ENCODE measurements around the gene KRTAP10-4.

The KRTAP10-4 gene

GRCh38 chr21:44617071-44617501 lies 43.6 kb downstream of the KRTAP10-4 start:
- no peak for DNase-seq (ENCODE audit: low spot score)

- DNase-seq (ENCODE audit: low spot score) = no peak
Measured at GRCh38 chr21:44618504-44618903, 45.0 kb downstream of the KRTAP10-4 start.

DNA sequence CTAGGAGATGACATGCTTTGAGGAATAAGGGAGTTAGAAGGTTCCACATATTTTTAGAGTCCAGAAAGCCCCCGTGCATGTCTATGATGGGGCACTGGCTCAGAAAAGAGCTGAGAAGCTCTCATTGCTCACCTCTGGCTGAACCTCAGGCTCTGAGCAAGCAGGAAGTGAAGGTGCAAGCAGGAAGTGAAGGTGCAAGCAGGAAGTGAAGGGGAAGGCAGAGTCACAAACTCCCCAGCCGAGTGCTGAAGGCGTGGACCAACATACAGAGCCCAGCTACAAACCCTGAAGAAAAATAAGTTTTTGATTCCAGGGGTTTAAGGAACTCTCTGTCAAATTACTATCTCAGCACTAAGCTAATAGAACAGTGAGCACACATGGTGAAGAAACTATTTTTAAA lies 45.4 kb downstream of the KRTAP10-4 start:
- DNase-seq (ENCODE audit: low spot score) = no peak

- DNase-seq (ENCODE audit: low spot score) = no peak
Measured at GRCh38 chr21:44619886-44620285, 46.4 kb downstream of the KRTAP10-4 start.

DNA sequence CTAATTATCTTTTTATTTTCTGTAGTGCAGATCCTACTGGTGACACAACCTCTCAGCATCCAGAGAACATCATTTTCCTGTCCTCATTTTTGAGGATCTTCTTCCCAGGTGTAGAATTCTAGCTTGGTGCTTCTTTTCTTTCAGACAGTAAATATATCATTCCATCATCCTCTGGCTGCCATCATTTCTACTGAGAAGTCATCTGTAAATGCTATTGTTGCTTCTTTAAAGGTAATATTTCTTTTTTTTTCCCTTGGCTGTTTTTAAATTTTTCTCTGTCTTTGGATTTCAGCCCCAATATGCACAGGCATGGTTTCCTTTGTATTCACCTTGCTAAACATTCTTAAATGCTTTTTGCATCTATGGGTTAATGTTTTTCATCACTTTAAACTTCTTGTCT lies 50.0 kb downstream of the KRTAP10-4 start:
- DNase-seq (ENCODE audit: low spot score) = no peak

Measured in left forelimb (tissue), 1 donor.